ENCODE results near the gene NDUFS6.

Gene NDUFS6

GRCh38 chr5:1760231-1760630 is 41.0 kb upstream of the NDUFS6 start:
- Histone ChIP-seq H3K4me1 (ENCODE audit: insufficient read depth, low read length) (peaks cover 4% of the 10 kb centered on the region; the same call in 1 of the 2 replicates), H3K36me3 (ENCODE audit: insufficient read depth, low read depth, low read length) (no peaks in the 10 kb centered on the region), H3K9ac (ENCODE audit: low read depth, low read length) (no peak overlapping the region), H3K27ac (ENCODE audit: low read length) (no peak overlapping the region), H3K27me3 (ENCODE audit: insufficient read depth, low read length) (no peaks in the 10 kb centered on the region), H3K4me3 (ENCODE audit: low read length) (no peak overlapping the region), H3K9me3 (ENCODE audit: insufficient read depth, low read depth, low read length) (no peaks in the 10 kb centered on the region)

- Histone ChIP-seq H3K4me1 (ENCODE audit: insufficient read depth, low read length) (peaks cover 4% of the 10 kb centered on the region; the same call in 1 of the 2 replicates), H3K27ac (ENCODE audit: low read length) (no peak overlapping the region), H3K36me3 (ENCODE audit: insufficient read depth, low read depth, low read length) (no peaks in the 10 kb centered on the region), H3K9me3 (ENCODE audit: insufficient read depth, low read depth, low read length) (no peaks in the 10 kb centered on the region), H3K27me3 (ENCODE audit: insufficient read depth, low read length) (no peaks in the 10 kb centered on the region), H3K4me3 (ENCODE audit: low read length) (no peak overlapping the region), H3K9ac (ENCODE audit: low read depth, low read length) (no peak overlapping the region)
Measured at GRCh38 chr5:1760656-1761452, 40.4 kb upstream of the NDUFS6 start.

GRCh38 chr5:1761453-1761755 is 39.8 kb upstream of the NDUFS6 start:
- Histone ChIP-seq H3K9ac (ENCODE audit: low read depth, low read length) (no peak overlapping the region), H3K36me3 (ENCODE audit: insufficient read depth, low read depth, low read length) (no peaks in the 10 kb centered on the region), H3K4me3 (ENCODE audit: low read length) (no peak overlapping the region), H3K9me3 (ENCODE audit: insufficient read depth, low read depth, low read length) (no peaks in the 10 kb centered on the region), H3K27me3 (ENCODE audit: insufficient read depth, low read length) (no peaks in the 10 kb centered on the region), H3K4me1 (ENCODE audit: insufficient read depth, low read length) (no peaks in the 10 kb centered on the region; the same call in 1 of the 2 replicates), H3K27ac (ENCODE audit: low read length) (no peak overlapping the region)

- no peak overlapping the region for H3K9ac ChIP-seq (ENCODE audit: low read depth, low read length)
- H3K27ac ChIP-seq (ENCODE audit: low read length), result no peak overlapping the region
- no peak overlapping the region for H3K4me3 ChIP-seq (ENCODE audit: low read length)
- no peaks in the 10 kb centered on the region for H3K27me3 ChIP-seq (ENCODE audit: insufficient read depth, low read length)
- H3K36me3 ChIP-seq (ENCODE audit: insufficient read depth, low read depth, low read length), result no peaks in the 10 kb centered on the region
- no peaks in the 10 kb centered on the region for H3K9me3 ChIP-seq (ENCODE audit: insufficient read depth, low read depth, low read length)
- H3K4me1 ChIP-seq (ENCODE audit: insufficient read depth, low read length), result no peaks in the 10 kb centered on the region
Measured at GRCh38 chr5:1762121-1762882, 38.9 kb upstream of the NDUFS6 start.

GRCh38 chr5:1762883-1763547 is 38.2 kb upstream of the NDUFS6 start:
- Histone ChIP-seq H3K36me3 (ENCODE audit: insufficient read depth, low read depth, low read length) (no peaks in the 10 kb centered on the region), H3K9me3 (ENCODE audit: insufficient read depth, low read depth, low read length) (no peaks in the 10 kb centered on the region), H3K27ac (ENCODE audit: low read length) (no peak overlapping the region), H3K4me3 (ENCODE audit: low read length) (no peak overlapping the region), H3K4me1 (ENCODE audit: insufficient read depth, low read length) (no peaks in the 10 kb centered on the region), H3K9ac (ENCODE audit: low read depth, low read length) (no peak overlapping the region), H3K27me3 (ENCODE audit: insufficient read depth, low read length) (no peaks in the 10 kb centered on the region)

- Histone ChIP-seq H3K9ac (ENCODE audit: low read depth, low read length) (no peak overlapping the region), H3K4me3 (ENCODE audit: low read length) (no peak overlapping the region), H3K4me1 (ENCODE audit: insufficient read depth, low read length) (no peaks in the 10 kb centered on the region), H3K27me3 (ENCODE audit: insufficient read depth, low read length) (no peaks in the 10 kb centered on the region), H3K27ac (ENCODE audit: low read length) (no peak overlapping the region), H3K9me3 (ENCODE audit: insufficient read depth, low read depth, low read length) (no peaks in the 10 kb centered on the region), H3K36me3 (ENCODE audit: insufficient read depth, low read depth, low read length) (no peaks in the 10 kb centered on the region)
Measured at GRCh38 chr5:1763548-1763911, 37.7 kb upstream of the NDUFS6 start.

- H3K4me3 ChIP-seq (ENCODE audit: low read length), result no peak overlapping the region
- no peak overlapping the region for H3K9ac ChIP-seq (ENCODE audit: low read depth, low read length)
- no peaks in the 10 kb centered on the region for H3K4me1 ChIP-seq (ENCODE audit: insufficient read depth, low read length)
- H3K27me3 ChIP-seq (ENCODE audit: insufficient read depth, low read length), result no peaks in the 10 kb centered on the region
- H3K9me3 ChIP-seq (ENCODE audit: insufficient read depth, low read depth, low read length), result no peaks in the 10 kb centered on the region
- H3K27ac ChIP-seq (ENCODE audit: low read length), result no peak overlapping the region
- no peaks in the 10 kb centered on the region for H3K36me3 ChIP-seq (ENCODE audit: insufficient read depth, low read depth, low read length)
Measured at GRCh38 chr5:1763960-1764605, 37.1 kb upstream of the NDUFS6 start.

- Histone ChIP-seq H3K9ac (ENCODE audit: low read depth, low read length) (no peak overlapping the region), H3K4me1 (ENCODE audit: insufficient read depth, low read length) (no peaks in the 10 kb centered on the region), H3K4me3 (ENCODE audit: low read length) (no peak overlapping the region), H3K27me3 (ENCODE audit: insufficient read depth, low read length) (no peaks in the 10 kb centered on the region), H3K9me3 (ENCODE audit: insufficient read depth, low read depth, low read length) (no peaks in the 10 kb centered on the region), H3K36me3 (ENCODE audit: insufficient read depth, low read depth, low read length) (no peaks in the 10 kb centered on the region), H3K27ac (ENCODE audit: low read length) (no peak overlapping the region)
Measured at GRCh38 chr5:1764606-1764960, 36.6 kb upstream of the NDUFS6 start.

GRCh38 chr5:1765141-1765879 is 35.9 kb upstream of the NDUFS6 start:
- no peaks in the 10 kb centered on the region for H3K9me3 ChIP-seq (ENCODE audit: insufficient read depth, low read depth, low read length)
- no peak overlapping the region for H3K27ac ChIP-seq (ENCODE audit: low read length)
- H3K27me3 ChIP-seq (ENCODE audit: insufficient read depth, low read length), result no peaks in the 10 kb centered on the region
- H3K4me3 ChIP-seq (ENCODE audit: low read length), result no peak overlapping the region
- H3K36me3 ChIP-seq (ENCODE audit: insufficient read depth, low read depth, low read length), result no peaks in the 10 kb centered on the region
- H3K4me1 ChIP-seq (ENCODE audit: insufficient read depth, low read length), result no peaks in the 10 kb centered on the region
- H3K9ac ChIP-seq (ENCODE audit: low read depth, low read length), result no peak overlapping the region

GRCh38 chr5:1765880-1766235 is 35.3 kb upstream of the NDUFS6 start:
- no peak overlapping the region for H3K9ac ChIP-seq (ENCODE audit: low read depth, low read length)
- H3K27me3 ChIP-seq (ENCODE audit: insufficient read depth, low read length), result no peaks in the 10 kb centered on the region
- H3K4me3 ChIP-seq (ENCODE audit: low read length), result no peak overlapping the region
- no peak overlapping the region for H3K27ac ChIP-seq (ENCODE audit: low read length)
- no peaks in the 10 kb centered on the region for H3K36me3 ChIP-seq (ENCODE audit: insufficient read depth, low read depth, low read length)
- H3K4me1 ChIP-seq (ENCODE audit: insufficient read depth, low read length), result no peaks in the 10 kb centered on the region
- no peaks in the 10 kb centered on the region for H3K9me3 ChIP-seq (ENCODE audit: insufficient read depth, low read depth, low read length)

GRCh38 chr5:1767524-1768282 is 33.5 kb upstream of the NDUFS6 start:
- Histone ChIP-seq H3K9ac (ENCODE audit: low read depth, low read length) (no peak overlapping the region), H3K36me3 (ENCODE audit: insufficient read depth, low read depth, low read length) (no peaks in the 10 kb centered on the region), H3K27me3 (ENCODE audit: insufficient read depth, low read length) (no peaks in the 10 kb centered on the region), H3K27ac (ENCODE audit: low read length) (no peak overlapping the region), H3K9me3 (ENCODE audit: insufficient read depth, low read depth, low read length) (no peaks in the 10 kb centered on the region), H3K4me1 (ENCODE audit: insufficient read depth, low read length) (no peaks in the 10 kb centered on the region), H3K4me3 (ENCODE audit: low read length) (no peak overlapping the region)

Measured in iPS-20b (cell line).